ENCODE measurements around the gene SULT6B1. TPM values are rescaled to one million over a fixed set of nuclear protein-coding genes. Genes with fewer than 3 reads are reported as not detected.
"Not testable (repeated sequence)": the region's sequence is repeated elsewhere in the genome, so short reads cannot be mapped to it uniquely, and the experiment has no call there.

The SULT6B1 gene
- polyA plus RNA-seq, 1 experiment = not detected

GRCh38 chr2:37203708-37204107 is 15.2 kb upstream of the SULT6B1 start:
- CTCF ChIA-PET = interaction anchor here (0.7 to 1.3 kb wide), 3 partner anchors 9 to 104 kb away, joined by 3 read pairs; no protein-coding TSS in a partner anchor
- peaks cover 11% of the 10 kb centered on the region for H3K36me3 ChIP-seq (ENCODE audit: control insufficient read depth, insufficient read depth, low read length)
- TF ChIP-seq, protein P1, sequence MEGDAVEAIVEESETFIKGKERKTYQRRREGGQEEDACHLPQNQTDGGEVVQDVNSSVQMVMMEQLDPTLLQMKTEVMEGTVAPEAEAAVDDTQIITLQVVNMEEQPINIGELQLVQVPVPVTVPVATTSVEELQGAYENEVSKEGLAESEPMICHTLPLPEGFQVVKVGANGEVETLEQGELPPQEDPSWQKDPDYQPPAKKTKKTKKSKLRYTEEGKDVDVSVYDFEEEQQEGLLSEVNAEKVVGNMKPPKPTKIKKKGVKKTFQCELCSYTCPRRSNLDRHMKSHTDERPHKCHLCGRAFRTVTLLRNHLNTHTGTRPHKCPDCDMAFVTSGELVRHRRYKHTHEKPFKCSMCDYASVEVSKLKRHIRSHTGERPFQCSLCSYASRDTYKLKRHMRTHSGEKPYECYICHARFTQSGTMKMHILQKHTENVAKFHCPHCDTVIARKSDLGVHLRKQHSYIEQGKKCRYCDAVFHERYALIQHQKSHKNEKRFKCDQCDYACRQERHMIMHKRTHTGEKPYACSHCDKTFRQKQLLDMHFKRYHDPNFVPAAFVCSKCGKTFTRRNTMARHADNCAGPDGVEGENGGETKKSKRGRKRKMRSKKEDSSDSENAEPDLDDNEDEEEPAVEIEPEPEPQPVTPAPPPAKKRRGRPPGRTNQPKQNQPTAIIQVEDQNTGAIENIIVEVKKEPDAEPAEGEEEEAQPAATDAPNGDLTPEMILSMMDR (IDR thresholded peaks at IDR 0.05; ENCODE audit: insufficient read depth, low read depth, low read length) = no peak

DNA sequence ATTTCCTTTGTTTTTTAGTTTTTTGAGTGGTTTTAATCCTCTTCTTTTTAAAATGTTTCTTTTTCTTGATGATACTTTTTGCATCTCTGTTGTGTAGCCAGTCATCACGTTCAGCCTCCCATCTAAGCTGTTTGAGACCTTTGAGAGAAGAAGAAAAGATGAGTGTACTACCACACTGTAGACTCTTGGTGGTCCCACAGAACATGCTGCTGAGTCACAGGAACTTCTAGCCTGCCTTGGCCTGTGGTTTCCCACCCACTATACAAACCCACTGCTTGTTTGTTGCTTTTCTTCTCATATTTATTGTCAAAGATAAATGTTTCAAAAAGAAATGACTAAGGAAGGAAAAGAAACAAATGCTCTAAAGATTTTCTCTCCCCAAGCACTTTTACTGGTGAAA is 13.3 kb upstream of the SULT6B1 start:
- H3K36me3 ChIP-seq (ENCODE audit: control insufficient read depth, insufficient read depth, low read length) = peaks cover 11% of the 10 kb centered on the region
- no peak overlapping the region for H3K4me3 ChIP-seq (ENCODE audit: low read depth, low read length)
- no peaks in the 10 kb centered on the region for H3K27me3 ChIP-seq (ENCODE audit: control insufficient read depth, insufficient read depth, low read length)
- no peak for DNase-seq (ENCODE audit: low read depth)
- CTCF ChIA-PET = no interaction called here
- POLR2A ChIA-PET = no interaction called here
- TF ChIP-seq, protein P1 (IDR thresholded peaks at IDR 0.05; ENCODE audit: insufficient read depth, low read depth, low read length) = no peak

More at GRCh38 chr2:37203708-37204107, 15.2 kb upstream of the SULT6B1 start:
- no peak for DNase-seq (ENCODE audit: low read depth)
- H3K27me3 ChIP-seq (ENCODE audit: control insufficient read depth, insufficient read depth, low read length) = no peaks in the 10 kb centered on the region
- H3K4me3 ChIP-seq (ENCODE audit: low read depth, low read length) = no peak overlapping the region
- POLR2A ChIA-PET = no interaction called here

DNA sequence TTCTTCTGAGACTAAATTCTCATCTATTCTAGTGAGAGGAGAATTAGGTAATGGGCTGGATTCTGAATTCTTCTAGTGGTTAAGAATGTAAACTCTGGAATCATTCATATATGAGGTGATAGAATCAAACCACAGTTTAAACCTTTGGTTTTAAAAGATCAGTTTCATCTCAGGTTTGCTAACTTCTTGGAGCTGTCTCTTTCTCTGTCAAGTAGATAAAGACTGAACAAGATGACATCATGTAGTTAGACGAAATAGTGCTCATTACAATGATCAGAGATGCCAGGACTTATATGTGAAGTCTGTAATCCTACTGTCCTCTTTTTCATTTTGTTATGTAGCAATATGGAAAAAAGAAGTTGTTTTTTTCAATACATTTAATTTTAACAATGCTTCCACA is 12.7 kb upstream of the SULT6B1 start:
- TF ChIP-seq, protein P1 (IDR thresholded peaks at IDR 0.05; ENCODE audit: insufficient read depth, low read depth, low read length) = no peak
- DNase-seq (ENCODE audit: low read depth) = no peak
- POLR2A ChIA-PET = no interaction called here
- CTCF ChIA-PET = no interaction called here
- H3K27me3 ChIP-seq (ENCODE audit: control insufficient read depth, insufficient read depth, low read length) = no peaks in the 10 kb centered on the region
- H3K4me3 ChIP-seq (ENCODE audit: low read depth, low read length) = no peak overlapping the region
- peaks cover 10% of the 10 kb centered on the region for H3K36me3 ChIP-seq (ENCODE audit: control insufficient read depth, insufficient read depth, low read length)

GRCh38 chr2:37198681-37199065 is 10.2 kb upstream of the SULT6B1 start:
- POLR2A ChIA-PET = no interaction called here
- H3K4me3 ChIP-seq (ENCODE audit: low read depth, low read length) = no peak overlapping the region
- TF ChIP-seq, protein P1 (IDR thresholded peaks at IDR 0.05; ENCODE audit: insufficient read depth, low read depth, low read length) = no peak
- no peaks in the 10 kb centered on the region for H3K27me3 ChIP-seq (ENCODE audit: control insufficient read depth, insufficient read depth, low read length)
- CTCF ChIA-PET = interaction anchor here (0.6 to 1.0 kb wide), 2 partner anchors 31 to 145 kb away, joined by 3 read pairs; no protein-coding TSS in a partner anchor
- no peak for DNase-seq (ENCODE audit: low read depth)
- H3K36me3 ChIP-seq (ENCODE audit: control insufficient read depth, insufficient read depth, low read length) = peaks cover 2% of the 10 kb centered on the region

- Histone ChIP-seq H3K4me3 (ENCODE audit: low read depth, low read length) (peak within 1 kb of the TSS; percentile 55), H3K27me3 (ENCODE audit: control insufficient read depth, insufficient read depth, low read length) (no peaks in the 10 kb centered on the region), H3K36me3 (ENCODE audit: control insufficient read depth, insufficient read depth, low read length) (no peaks in the 10 kb centered on the region)
- TF ChIP-seq, protein P1 (IDR thresholded peaks at IDR 0.05; ENCODE audit: insufficient read depth, low read depth, low read length) = no peak
- DNase-seq (ENCODE audit: low read depth) = peak; percentile 26
- CTCF ChIA-PET = interaction anchor here (0.9 to 1.0 kb wide), 2 partner anchors 16 to 28 kb away, joined by 3 to 4 read pairs; no protein-coding TSS in a partner anchor
- POLR2A ChIA-PET = no interaction called here
These were observed 8.1 kb upstream of the SULT6B1 start, which contains the start of gene CEBPZOS for GRCh38 chr2:37196320-37197195. Gene CEBPZOS (plus strand): TSS chr2:37196496. CDS start chr2:37199705, 3,209 bp downstream.

DNA sequence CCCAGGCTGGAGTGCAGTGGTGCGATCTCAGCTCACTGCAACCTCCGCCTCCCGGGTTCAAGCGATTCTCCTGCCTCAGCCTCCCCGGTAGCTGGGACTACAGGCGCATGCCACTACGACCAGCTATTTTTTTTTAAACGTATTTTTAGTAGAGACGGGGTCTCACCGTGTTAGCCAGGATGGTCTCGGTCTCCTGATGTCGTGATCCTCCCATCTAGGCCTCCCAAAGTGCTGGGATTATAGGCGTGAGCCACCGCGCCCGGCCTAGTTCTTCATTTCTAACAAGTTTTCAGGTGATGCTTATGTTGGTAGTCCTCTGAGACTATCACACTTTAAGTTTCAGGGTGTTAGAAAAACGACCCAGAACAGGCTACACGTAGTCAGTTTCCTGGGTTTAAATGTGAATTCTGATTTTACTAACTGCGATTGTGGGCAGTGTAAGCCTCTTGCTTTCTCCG is 7.4 kb upstream of the SULT6B1 start:
- H3K36me3 ChIP-seq (ENCODE audit: control insufficient read depth, insufficient read depth, low read length); H3K27me3 ChIP-seq (ENCODE audit: control insufficient read depth, insufficient read depth, low read length); DNase-seq (ENCODE audit: low read depth); POLR2A ChIA-PET: not testable (repeated sequence)
- CTCF ChIA-PET = interaction anchor here (0.6 kb wide), 1 partner anchor 61 kb away, joined by 8 read pairs; no protein-coding TSS in a partner anchor
- peak overlapping the region; percentile 55 for H3K4me3 ChIP-seq (ENCODE audit: low read depth, low read length)
